Measurements from ENCODE around the gene NELL2.

DNA sequence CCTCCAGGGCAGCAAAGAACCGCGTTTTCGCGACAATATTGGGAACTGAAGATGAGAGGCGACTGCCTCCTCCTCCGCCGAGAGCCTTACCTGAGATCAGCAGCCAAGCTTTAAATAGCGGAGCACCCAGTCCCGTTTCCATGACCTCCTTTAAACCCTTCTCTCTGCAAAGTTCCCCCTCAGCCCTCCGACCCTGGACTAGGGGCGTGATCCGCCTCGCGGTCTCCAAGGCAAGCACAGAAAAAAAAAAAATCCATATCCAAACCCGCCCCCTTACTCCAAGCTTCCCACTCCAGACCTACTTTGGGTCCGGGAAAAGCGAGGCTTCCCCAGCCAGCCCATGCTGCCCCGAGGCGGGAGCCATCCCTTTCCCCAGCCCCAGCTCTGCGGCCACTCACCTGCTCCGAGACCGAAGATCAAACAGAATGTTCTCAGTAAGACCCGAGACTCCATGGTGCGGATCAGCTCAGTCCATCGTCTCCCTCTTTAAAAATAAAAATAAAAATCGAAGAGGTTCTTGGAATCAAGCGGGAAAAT lies 630 bp downstream of the NELL2 start:
- TF ChIP-seq CTCF (IDR thresholded peaks at IDR 0.05), result no peak
- no peak for TF ChIP-seq SIN3A (IDR thresholded peaks at IDR 0.05; ENCODE audit: borderline replicate concordance, low read depth, low read length)
- TF ChIP-seq IRF3 (IDR thresholded peaks at IDR 0.05; ENCODE audit: low read depth, low read length), result no peak
- no peak for TF ChIP-seq FOSL2 (IDR thresholded peaks at IDR 0.05; ENCODE audit: borderline replicate concordance, low read depth)
- no peak for TF ChIP-seq MXI1 (IDR thresholded peaks at IDR 0.05; ENCODE audit: low read depth, low read length)
- no peak for TF ChIP-seq YY1 (IDR thresholded peaks at IDR 0.05; ENCODE audit: low read depth)
- TF ChIP-seq EP300 (IDR thresholded peaks at IDR 0.05; ENCODE audit: borderline replicate concordance in 1 of 2, low read depth in 1 of 2, low read length in 1 of 2), result no peak

Data from SK-N-SH (cell line).